SKM-1 treated with dmso at 0.1 percent for 144 hours (cell line): Measurements from ENCODE around the gene IQSEC1.
A peak's percentile ranks its signal among the peaks of the same experiment; 100 is the strongest.
"Not testable (repeated sequence)": the region's sequence is repeated elsewhere in the genome, so short reads cannot be mapped to it uniquely, and the experiment has no call there.

Experiments
- DNase-seq: peaks from one replicate; lab custom pipeline; 2025; ENCODE audit not compliant: unreplicated experiment; lab: John Stamatoyannopoulos, UW

IQSEC1 gene

GRCh38 chr3:12882336-12883310 is 190.6 kb downstream of the IQSEC1 start:
- DNase-seq: no peak

DNA sequence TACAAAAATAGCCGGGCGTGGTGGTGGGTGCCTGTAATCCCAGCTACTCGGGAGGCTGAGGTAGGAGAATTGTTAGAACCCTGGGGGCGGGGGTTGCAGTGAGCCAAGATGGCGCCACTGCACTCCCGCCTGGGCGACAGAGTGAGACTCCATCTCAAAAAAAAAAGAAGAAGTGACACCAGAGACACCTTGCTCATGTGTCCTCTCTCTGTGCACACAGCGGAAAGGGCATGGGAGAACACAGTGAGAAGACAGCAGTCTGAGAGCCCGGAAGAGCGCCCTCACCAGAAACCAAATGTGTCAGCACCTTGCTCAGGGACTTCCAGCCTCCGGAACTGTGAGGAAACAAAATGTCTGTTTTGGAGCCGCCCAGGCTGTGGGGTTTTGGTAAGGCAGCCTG is 191.4 kb downstream of the IQSEC1 start:
- not testable (repeated sequence) for DNase-seq

GRCh38 chr3:12879191-12879815 is 193.9 kb downstream of the IQSEC1 start:
- no peak for DNase-seq

DNA sequence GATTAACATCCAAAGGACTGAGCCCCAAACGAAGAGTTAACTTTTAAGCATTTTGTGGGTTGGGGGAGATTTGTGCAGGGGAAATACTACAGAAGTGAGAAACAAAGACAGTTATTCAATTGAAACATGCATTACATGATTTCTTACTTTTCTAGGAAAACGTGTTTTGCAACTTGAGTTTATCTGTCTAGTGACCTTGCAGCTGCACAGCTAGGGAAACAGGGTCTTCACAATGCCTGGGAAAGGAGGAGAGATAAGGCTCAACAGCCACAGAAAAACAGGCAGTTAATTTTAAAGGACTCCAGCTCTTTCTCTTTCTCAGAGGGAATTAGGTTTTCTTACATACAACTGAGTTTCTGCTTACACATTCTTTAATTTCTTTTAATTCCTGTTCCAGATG is 194.5 kb downstream of the IQSEC1 start:
- not testable (repeated sequence) for DNase-seq

DNA sequence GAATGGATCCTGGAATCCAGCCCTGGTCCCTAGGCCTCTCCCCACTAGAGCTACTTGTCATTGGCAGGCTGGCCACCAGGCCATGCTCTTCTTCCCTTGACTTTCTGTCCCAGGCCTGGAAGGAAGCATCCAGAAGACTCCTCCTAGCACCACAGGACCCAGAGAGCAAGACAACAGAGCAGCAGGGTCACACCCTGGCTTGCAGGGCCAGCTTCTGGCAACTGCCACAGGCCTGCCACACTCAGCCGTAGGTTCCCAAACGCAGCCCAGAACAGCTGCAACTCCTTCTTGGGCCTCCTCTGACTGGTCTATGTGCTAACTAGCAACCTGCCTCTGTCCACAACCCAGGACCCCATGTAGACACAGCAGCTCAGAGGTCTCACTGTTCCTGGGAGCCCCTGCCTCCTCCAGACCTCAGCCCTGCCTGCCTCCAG is 195.1 kb downstream of the IQSEC1 start:
- DNase-seq: no peak

DNA sequence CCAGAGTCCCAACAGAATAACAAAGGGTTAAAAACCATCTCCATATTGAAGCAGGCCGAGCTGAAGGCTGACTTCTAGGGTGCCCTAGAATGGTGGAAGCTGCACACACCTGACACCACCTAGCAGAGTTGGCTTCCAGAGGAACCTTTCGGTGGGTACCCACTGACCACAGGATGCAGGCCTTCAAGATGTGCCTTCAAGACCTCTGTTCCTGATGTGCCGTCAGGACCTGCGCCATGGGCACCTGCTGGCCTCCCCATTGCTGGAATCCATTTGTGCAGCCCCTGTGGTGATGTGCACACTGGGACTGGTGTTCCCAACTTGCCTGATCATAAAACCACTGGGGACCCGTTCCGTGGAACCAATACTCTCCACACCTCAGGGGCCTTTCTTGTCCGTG is 196.2 kb downstream of the IQSEC1 start:
- no peak for DNase-seq

DNA sequence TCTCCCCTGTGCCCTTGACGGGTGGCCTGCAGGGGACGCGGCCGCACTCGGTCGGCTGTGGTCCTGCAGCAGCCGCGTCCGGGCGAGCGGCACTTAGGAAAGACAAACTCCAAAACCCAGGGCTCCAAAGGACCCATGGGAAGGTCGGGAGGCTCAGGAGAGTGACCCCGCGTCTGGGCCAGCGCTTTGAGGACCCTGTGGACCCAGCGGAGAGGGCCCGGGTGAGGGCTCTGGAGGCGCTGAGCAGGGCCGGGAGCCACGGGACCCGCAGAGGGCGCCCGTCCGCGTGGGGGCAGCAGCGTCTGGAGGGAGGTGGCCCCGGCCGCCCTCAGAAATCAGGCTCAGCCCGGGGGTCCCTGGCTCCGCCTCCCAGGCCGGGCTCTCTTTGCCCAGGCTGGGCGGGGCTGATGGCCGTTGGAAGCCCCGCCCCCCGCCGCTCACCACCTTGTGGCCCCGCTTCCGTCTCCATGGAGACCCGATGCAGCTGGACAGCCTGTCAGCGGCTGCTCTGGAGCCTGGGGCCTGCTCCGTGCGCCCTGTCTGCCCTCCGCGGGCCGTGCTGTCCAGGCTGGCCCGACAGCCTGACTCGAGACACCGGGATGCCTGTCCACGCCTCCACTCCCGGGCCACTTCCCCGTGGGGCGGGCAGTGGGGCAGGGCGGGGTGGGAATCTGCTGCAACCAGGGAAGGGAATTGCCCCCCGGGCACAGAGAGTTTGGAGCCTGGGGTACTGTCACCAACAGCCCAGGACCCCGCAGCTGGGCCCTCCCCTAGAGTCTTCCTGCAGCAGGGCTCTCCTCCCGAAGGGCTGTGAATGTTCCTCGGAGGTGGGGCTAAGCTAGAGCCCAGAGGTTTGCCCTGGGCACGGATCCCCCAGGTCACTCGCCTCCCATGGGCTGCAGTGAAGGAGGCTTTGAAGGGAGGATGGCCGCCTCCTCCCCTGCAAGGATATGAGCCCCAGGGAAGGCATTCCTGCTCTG is 197.1 kb downstream of the IQSEC1 start:
- no peak for DNase-seq

DNA sequence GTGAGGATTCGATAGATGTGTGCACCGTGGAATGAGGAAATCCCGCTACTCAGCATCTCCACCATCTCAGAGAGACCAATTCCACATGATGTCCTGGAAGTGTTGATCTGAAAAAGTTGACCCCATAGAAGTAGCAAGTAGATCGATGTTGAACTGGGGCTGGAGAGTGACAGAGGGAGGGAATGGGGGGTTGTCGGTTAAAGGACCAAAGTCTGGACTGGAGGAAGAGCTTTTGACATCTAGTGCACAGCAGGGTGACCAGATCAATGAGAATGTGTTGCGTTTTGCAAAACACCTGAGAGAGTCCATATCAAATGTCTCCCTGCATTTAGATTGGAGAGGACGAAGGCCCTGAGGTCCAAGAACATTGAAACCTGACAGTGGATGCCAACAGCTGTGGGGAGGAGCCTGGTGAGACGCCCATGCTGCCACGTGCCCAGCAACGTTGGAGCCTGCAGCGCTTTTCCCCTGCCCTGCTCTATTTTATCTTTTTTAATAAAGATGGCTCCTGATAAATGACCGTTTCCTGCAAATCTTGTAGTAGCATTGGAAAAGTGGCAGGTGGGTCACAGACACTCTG is 201.7 kb downstream of the IQSEC1 start:
- DNase-seq: no peak

DNA sequence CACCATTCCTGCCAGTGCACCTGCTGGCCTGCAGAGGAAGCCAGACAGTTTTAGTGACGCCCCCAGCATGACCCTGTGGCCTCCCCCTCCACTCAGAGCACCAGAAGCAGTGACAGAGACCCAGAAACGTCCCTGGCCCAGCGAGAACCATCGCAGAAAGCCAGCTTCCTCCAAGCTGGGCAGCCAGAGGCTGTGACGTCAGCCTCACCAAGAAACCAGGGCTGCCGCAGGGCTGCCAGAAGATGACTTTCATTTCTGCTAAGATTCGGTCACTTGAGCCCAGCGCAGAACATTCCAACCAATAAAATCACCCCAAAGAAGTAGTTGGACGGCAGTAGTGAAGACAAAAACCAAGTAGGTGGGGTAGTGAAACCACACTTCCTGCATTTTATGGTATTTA is 202.3 kb downstream of the IQSEC1 start:
- DNase-seq: no peak

DNA sequence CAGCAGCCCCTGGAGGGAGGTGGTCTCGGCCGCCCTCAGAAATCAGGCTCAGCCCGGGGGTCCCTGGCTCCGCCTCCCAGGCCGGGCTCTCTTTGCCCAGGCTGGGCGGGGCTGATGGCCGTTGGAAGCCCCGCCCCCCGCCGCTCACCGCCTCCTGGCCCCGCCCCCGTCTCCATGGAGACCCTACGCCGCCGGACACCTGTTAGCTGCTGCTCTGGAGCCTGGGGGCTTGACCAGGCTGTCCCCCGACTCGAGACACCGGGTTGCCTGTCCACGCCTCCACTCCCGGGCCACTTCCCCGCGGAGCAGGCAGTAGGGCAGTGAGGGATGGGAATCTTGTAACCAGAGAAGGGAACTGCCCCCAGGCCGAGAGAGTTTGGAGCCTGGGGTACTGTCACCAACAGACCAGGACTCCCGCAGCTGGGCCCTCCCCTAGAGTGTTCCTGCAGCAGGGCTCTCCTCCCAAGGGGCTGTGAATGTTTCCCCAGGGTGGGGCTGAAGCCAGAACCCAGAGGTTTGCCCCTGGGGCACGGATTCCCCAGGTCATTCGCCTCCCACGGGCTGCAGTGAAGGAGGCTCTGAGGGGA is 204.1 kb downstream of the IQSEC1 start:
- DNase-seq: no peak

DNA sequence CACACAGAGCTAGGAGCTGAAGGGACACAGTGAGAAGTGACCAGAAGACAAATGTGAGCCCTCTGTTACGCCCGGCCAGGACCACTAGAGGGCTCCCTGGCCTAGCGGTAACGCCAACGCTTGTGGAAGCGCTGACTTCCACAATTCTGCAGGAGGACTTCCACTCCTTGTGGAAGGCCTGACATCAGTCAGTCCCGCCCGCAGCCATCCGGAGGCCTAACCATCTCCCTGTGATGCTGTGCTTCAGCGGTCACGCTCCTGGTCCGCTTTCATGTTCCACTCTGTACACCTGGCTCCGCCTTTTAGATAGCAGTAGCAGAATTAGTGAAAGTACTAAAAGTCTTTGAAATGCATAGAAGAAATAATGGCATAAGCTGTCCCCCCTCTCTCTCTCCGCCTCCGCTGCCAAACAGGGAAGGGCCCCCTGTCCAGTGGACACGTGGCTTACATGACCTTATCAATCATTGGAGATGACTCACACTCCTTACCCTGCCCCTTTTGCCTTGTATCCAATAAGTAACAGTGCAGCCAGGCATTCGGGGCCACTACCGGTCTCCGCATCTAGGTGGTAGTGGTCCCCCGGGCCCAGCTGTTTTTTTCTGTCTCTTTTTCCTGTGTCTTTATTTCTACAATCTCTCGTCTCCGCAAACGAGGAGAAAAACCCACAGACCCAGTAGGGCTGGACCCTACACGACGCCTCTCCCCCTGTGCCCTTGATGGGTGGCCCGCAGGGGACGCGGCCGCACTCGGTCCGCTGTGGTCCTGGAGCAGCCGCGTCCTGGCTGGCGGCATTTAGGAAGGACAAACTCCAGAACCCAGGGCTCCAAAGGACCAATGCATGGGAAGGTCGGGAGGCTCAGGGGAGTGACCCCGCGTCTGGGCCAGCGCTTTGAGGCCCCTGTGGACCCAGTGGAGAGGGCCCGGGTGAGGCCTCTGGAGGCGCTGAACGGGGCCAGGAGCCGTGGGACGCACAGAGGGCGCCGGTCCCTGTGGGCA is 204.9 kb downstream of the IQSEC1 start:
- peak; percentile 82 for DNase-seq

DNA sequence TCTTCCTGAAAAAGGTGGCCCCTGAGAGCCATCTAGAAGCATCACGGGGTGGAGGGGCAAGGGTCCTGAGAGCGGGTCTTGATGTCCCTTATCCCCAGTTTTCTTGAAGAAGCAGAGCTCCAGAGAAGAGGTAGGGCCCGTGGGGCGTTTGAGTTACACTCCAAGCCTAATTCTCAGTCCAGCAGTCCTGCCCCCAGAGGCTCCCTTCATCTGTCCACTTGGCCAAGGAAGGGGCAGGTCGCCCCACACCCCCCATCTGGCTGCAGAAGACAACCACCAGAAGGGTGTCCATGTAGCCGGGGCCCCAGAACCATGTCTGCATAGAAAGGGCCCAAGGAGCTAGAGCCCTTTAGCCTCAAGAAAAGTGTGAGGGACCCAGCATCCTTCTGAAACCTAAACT is 206.4 kb downstream of the IQSEC1 start:
- DNase-seq: no peak

DNA sequence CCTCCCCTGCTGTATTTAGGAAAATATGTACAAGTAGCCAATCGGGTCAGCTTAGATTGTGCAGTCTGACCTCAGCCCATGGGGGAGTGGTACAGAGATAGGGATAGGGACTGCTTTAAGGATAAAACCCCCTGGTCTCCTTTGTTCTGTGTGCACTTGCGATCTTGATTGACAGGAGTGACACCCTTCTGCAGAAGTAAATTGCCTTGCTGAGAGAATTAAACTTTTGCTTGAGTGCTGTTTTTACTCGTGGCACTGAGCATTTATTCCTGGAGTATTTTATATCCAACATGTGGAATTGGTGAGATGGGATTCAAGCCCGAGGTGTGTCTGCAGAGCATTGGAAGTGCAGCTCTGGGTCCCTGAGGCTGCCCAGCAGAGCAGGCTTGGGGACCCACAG is 208.0 kb downstream of the IQSEC1 start:
- no peak for DNase-seq

DNA sequence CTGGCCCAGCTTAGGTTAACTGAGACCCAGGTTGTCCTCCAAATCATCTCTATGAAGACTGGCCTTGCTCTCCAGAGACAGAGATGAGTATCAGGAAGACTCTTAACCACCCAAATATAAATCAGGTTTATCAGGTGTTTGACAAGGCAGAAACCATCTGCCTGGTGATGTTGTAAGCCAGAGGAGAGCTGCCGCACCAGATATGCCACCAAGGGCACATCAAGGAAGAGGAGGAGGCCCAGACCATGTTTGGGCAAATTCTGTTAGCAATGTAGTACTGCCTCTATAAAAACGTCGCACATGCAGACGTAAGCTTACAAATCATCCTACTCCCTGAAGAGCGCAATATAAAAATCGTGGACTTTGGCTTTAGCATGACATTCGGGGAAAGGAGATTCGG is 210.8 kb downstream of the IQSEC1 start:
- no peak for DNase-seq

- DNase-seq: no peak
Measured at GRCh38 chr3:12861611-12862010, 211.6 kb downstream of the IQSEC1 start.

DNA sequence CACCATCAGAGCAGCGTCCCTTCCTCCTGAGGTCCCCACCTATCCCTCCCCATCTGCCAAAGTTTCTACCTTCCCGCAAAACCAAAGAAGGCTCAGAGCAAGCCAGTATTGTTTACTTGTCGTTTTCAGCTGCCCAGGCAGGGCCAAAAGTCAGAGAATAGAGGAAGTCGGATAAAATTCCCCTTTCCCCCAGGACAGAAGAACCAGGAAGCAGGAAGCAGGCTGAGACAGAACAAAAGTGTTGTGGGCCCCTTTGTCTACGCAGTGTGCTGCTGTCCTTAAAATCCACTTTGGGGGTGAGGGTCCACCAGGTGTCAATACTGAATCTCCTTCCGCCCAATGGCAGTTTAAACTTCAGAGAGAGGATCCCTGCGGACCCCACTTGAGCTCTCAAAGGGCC is 213.4 kb downstream of the IQSEC1 start:
- no peak for DNase-seq

DNA sequence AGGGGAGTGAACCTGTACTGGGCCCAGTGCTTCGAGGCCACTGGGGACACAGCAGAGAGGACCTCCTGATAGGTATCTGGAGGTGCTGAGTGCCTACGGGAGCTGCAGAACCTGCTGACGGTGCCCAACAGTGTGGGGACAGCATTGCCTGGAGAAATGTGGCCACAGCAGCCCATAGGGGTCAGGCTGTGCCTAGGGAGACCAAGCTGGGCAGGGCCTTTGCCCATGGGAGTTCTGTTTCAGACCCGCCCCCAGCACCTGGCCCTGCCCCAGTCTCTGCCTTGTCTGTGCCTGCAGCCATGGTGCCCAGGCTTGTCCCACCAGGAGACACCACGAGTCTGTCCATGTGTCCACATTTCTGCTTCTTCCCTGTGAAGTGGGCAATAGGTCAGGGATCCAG is 216.6 kb downstream of the IQSEC1 start:
- DNase-seq: no peak

GRCh38 chr3:12854565-12854964 is 218.7 kb downstream of the IQSEC1 start:
- no peak for DNase-seq

DNA sequence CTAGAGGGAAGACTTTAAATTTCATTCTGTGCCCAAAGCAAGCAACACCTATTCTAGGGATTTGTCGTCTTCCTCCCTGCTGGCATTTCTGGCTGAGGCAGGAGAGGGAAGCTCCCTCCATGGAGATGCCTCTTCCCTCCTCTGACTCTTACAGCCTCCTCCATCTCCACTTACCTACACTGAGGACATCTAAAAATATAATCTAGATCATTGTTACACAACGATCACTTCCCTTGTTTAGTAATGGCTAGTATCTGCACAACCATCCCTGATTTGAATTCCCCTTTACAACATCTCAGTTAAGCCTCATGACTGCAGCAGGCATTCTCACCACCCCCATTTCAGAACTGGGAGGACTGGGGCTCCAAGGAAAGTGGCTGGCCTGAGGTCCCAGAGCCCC is 219.4 kb downstream of the IQSEC1 start:
- DNase-seq: not testable (repeated sequence)
